ENCODE data around the gene BAIAP2.

DNA sequence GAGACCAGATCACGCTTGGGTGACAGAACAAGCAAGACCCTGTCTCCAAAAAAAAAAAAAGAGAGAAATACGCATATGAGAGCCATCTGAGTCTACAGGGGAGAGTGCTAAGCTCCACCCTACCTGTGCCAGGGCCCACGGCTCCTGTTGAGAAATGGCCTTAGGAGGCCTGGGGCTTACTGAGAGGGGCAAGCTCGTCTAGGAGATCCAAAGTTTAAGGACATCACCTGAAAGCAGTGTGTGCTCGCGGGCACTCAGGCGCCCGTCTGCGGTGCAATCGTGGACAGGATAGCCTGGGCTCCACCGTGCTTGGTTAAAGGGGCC, 14.5 kb upstream of the BAIAP2 start:
- TF ChIP-seq, protein P1, sequence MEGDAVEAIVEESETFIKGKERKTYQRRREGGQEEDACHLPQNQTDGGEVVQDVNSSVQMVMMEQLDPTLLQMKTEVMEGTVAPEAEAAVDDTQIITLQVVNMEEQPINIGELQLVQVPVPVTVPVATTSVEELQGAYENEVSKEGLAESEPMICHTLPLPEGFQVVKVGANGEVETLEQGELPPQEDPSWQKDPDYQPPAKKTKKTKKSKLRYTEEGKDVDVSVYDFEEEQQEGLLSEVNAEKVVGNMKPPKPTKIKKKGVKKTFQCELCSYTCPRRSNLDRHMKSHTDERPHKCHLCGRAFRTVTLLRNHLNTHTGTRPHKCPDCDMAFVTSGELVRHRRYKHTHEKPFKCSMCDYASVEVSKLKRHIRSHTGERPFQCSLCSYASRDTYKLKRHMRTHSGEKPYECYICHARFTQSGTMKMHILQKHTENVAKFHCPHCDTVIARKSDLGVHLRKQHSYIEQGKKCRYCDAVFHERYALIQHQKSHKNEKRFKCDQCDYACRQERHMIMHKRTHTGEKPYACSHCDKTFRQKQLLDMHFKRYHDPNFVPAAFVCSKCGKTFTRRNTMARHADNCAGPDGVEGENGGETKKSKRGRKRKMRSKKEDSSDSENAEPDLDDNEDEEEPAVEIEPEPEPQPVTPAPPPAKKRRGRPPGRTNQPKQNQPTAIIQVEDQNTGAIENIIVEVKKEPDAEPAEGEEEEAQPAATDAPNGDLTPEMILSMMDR (IDR thresholded peaks at IDR 0.05): no peak
- no peak for TF ChIP-seq POLR2A (IDR thresholded peaks at IDR 0.05)
